Endodermal cell (in vitro differentiated cells): ENCODE results near the gene TES. TPM values are rescaled to one million over a fixed set of nuclear protein-coding genes. Genes with fewer than 3 reads are reported as not detected.

Experiments used
- DNase-seq: peaks from one replicate; pipeline ENCODE4 v3.0.0-alpha.2; 2017
- H3K27ac ChIP-seq: 2 replicates; pipeline ENCODE4 v1.5.1; 2013; ENCODE audit warnings: mild to moderate bottlenecking, low read depth, low read length, moderate library complexity
- H3K27me3 ChIP-seq: 2 replicates; pipeline ENCODE4 v1.6.1; 2013; ENCODE audit warnings: mild to moderate bottlenecking, low read length, moderate library complexity; ENCODE audit not compliant: insufficient read depth, control insufficient read depth, poor library complexity, severe bottlenecking
- H3K36me3 ChIP-seq: 2 replicates; pipeline ENCODE4 v1.7.0; 2013; ENCODE audit warnings: mild to moderate bottlenecking, low read length, moderate library complexity; ENCODE audit not compliant: control insufficient read depth, insufficient read depth
- H3K4me1 ChIP-seq: one replicate; pipeline ENCODE4 v1.7.0; 2013; ENCODE audit warnings: low read length; ENCODE audit not compliant: control insufficient read depth, insufficient read depth
- H3K4me3 ChIP-seq: 2 replicates; pipeline ENCODE4 v1.5.1; 2013; ENCODE audit warnings: mild to moderate bottlenecking, low read length, moderate library complexity
- H3K9ac ChIP-seq: 2 replicates; pipeline ENCODE4 v1.6.1; 2013; ENCODE audit warnings: mild to moderate bottlenecking, low read length, moderate library complexity; ENCODE audit not compliant: poor library complexity, severe bottlenecking; ENCODE audit errors: extremely low read depth
- H3K9me3 ChIP-seq: 2 replicates; pipeline ENCODE4 v1.6.1; 2013; ENCODE audit warnings: mild to moderate bottlenecking, low read length, moderate library complexity; ENCODE audit not compliant: control insufficient read depth
- H3K27ac Mint-ChIP-seq: 2 replicates; pipeline ENCODE4 v1.8.0; 2020; ENCODE audit warnings: mixed read lengths
- H3K27me3 Mint-ChIP-seq: 2 replicates; pipeline ENCODE4 v1.8.0; 2021; ENCODE audit warnings: mild to moderate bottlenecking, mixed read lengths; ENCODE audit not compliant: insufficient read depth
- H3K36me3 Mint-ChIP-seq: 2 replicates; pipeline ENCODE4 v1.8.0; 2020; ENCODE audit warnings: low read depth, mixed read lengths
- H3K4me1 Mint-ChIP-seq: 2 replicates; pipeline ENCODE4 v1.8.0; 2020; ENCODE audit warnings: mixed read lengths
- H3K4me3 Mint-ChIP-seq: 2 replicates; pipeline ENCODE4 v1.8.0; 2020; ENCODE audit warnings: mild to moderate bottlenecking, moderate library complexity, mixed read lengths
- H3K9me3 Mint-ChIP-seq: 2 replicates; pipeline ENCODE4 v1.8.0; 2020; ENCODE audit warnings: mild to moderate bottlenecking, mixed read lengths
- WGBS, 2 experiments: methylation state at CpG; one replicate each; pipeline versions ENCODE4 v1.1.5 to v1.1.7; 2013; ENCODE audit warnings: missing lambda C conversion rate in 2 of 2, mixed read lengths in 1 of 2; ENCODE audit not compliant: insufficient coverage in 1 of 2, insufficient read length in 1 of 2; 5-methylcytosine and 5-hydroxymethylcytosine counted together
- total RNA-seq, 2 donors: library from RNA; stranded (reverse); fragmentation: NEBNext Ultra II Directional in 1 of 2; extraction: Animal tissue kit (Norgen Biotek cat#: 25700) in 1 of 2; gene quantifications; 2 replicates in 1 of 2; 3 replicates in 1 of 2; pipeline ENCODE4 v1.2.1, GENCODE V29; 2021
- TF ChIP-seq, protein P1 (sequence below): fragments of 200-600 bp; sonication (generic); conservative IDR thresholded peaks from 2 replicates; pipeline ENCODE4 v1.5.0; 2021; ENCODE audit warnings: antibody characterized with exemption, mild to moderate bottlenecking

Gene TES
- total RNA-seq, 2 donors from 2014 or later = 23.1 to 31.0 TPM

DNA sequence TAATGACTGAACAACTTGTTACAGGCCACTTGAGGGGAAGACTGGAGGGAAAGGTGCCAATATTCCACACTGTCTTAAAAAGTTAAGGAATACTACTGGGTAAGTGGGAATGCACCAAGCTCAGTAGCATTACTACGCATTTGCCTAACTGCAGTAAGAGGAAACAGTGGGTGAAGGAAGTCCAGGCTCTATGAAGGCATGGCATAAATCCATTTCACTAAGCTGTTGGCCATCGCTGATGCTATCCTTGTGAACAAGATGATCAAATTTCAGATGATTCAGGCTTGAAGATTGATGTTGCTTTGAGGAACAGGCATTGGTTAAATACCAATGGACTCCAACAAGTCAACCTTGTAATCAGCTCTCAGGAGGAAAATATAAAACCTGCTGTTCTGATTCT, 44.2 kb upstream of the TES start:
- Histone ChIP-seq H3K4me3 (no peak overlapping the region), H3K4me1 (no peaks in the 10 kb centered on the region), H3K27me3 (peaks cover 6% of the 10 kb centered on the region), H3K27ac (no peak overlapping the region), H3K9ac (no peak overlapping the region), H3K9me3 (no peaks in the 10 kb centered on the region), H3K36me3 (no peaks in the 10 kb centered on the region)
- WGBS, 2 experiments = 94 to 95% methylated on average over 2 of the region's 2 CpGs
- Mint-ChIP-seq H3K4me1 (peaks cover 13% of the 10 kb centered on the region), H3K4me3 (no peak overlapping the region), H3K9me3 (no peaks in the 10 kb centered on the region), H3K27me3 (peaks cover 7% of the 10 kb centered on the region), H3K36me3 (no peaks in the 10 kb centered on the region), H3K27ac (no peak overlapping the region)
- TF ChIP-seq, protein P1, sequence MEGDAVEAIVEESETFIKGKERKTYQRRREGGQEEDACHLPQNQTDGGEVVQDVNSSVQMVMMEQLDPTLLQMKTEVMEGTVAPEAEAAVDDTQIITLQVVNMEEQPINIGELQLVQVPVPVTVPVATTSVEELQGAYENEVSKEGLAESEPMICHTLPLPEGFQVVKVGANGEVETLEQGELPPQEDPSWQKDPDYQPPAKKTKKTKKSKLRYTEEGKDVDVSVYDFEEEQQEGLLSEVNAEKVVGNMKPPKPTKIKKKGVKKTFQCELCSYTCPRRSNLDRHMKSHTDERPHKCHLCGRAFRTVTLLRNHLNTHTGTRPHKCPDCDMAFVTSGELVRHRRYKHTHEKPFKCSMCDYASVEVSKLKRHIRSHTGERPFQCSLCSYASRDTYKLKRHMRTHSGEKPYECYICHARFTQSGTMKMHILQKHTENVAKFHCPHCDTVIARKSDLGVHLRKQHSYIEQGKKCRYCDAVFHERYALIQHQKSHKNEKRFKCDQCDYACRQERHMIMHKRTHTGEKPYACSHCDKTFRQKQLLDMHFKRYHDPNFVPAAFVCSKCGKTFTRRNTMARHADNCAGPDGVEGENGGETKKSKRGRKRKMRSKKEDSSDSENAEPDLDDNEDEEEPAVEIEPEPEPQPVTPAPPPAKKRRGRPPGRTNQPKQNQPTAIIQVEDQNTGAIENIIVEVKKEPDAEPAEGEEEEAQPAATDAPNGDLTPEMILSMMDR = no peak
- no peak for DNase-seq

DNA sequence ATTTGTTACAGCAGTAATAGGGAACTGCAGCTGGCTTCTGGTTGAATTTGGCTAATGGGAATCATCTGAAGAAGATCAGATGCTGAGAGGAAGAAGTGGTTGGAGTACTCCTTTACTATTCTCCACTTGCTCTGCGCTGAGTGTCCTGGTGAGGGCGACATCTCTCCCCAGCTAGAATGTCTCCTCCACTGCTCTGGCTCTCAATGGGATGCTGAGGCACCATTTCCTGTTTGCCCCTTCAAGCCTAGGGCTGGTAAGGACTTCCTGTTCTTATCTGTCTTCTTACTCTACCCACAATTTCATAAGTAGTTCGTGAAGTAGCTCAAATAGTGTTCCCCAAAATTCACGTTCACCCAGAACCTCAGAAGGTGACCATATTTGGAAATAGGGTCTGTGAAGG, 43.2 kb upstream of the TES start:
- H3K4me1 Mint-ChIP-seq = peaks cover 7% of the 10 kb centered on the region
- Histone ChIP-seq H3K9me3 (no peaks in the 10 kb centered on the region), H3K27ac (no peak overlapping the region), H3K4me3 (no peak overlapping the region), H3K36me3 (no peaks in the 10 kb centered on the region), H3K9ac (no peak overlapping the region), H3K27me3 (peaks cover 16% of the 10 kb centered on the region), H3K4me1 (no peaks in the 10 kb centered on the region)
- TF ChIP-seq, protein P1 = peak; percentile 63
- DNase-seq = peak; percentile 64
- H3K4me3 Mint-ChIP-seq = no peak overlapping the region
- no peaks in the 10 kb centered on the region for H3K9me3 Mint-ChIP-seq
- no peaks in the 10 kb centered on the region for H3K36me3 Mint-ChIP-seq
- WGBS, 2 experiments = 95 to 100% methylated on average over 2 to 4 of the region's 4 CpGs
- no peak overlapping the region for H3K27ac Mint-ChIP-seq
- peaks cover 18% of the 10 kb centered on the region for H3K27me3 Mint-ChIP-seq

DNA sequence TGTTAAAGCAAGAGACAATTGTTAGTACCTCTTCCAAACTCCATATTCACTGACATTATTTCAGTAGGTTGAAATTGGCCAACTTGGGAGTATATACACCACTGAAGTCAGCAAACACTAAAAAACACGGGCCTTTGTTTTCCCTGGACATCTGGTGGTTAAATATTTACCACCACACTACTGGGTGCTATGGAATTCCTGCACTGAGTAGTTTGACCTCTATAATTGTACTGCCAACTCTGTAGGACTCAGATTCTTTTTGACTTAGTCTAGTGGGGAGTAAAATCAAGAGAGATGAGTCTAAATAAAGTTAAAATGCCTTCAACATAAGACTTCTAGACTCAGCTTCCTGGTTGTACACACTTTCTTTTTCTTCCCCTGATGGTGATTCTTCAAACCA, 41.3 kb upstream of the TES start:
- Histone ChIP-seq H3K36me3 (no peaks in the 10 kb centered on the region), H3K9me3 (no peaks in the 10 kb centered on the region), H3K9ac (no peak overlapping the region), H3K4me1 (no peaks in the 10 kb centered on the region), H3K4me3 (no peak overlapping the region), H3K27ac (no peak overlapping the region), H3K27me3 (peaks cover 23% of the 10 kb centered on the region)
- Mint-ChIP-seq H3K4me3 (no peak overlapping the region), H3K36me3 (no peaks in the 10 kb centered on the region), H3K4me1 (peaks cover 13% of the 10 kb centered on the region), H3K9me3 (peaks cover 1% of the 10 kb centered on the region), H3K27me3 (peaks cover 27% of the 10 kb centered on the region), H3K27ac (no peak overlapping the region)
- TF ChIP-seq, protein P1 = no peak
- no peak for DNase-seq
- WGBS, 2 experiments = 90% methylated on average over 1 of the region's 1 CpG; no CpG with 5 or more reads in 1 of the 2 experiments
